Measurements from ENCODE around the gene SIL1.

- no peak for TF ChIP-seq EZH2 (IDR thresholded peaks at IDR 0.05; ENCODE audit: borderline replicate concordance, low read length)
- TF ChIP-seq, protein P1, sequence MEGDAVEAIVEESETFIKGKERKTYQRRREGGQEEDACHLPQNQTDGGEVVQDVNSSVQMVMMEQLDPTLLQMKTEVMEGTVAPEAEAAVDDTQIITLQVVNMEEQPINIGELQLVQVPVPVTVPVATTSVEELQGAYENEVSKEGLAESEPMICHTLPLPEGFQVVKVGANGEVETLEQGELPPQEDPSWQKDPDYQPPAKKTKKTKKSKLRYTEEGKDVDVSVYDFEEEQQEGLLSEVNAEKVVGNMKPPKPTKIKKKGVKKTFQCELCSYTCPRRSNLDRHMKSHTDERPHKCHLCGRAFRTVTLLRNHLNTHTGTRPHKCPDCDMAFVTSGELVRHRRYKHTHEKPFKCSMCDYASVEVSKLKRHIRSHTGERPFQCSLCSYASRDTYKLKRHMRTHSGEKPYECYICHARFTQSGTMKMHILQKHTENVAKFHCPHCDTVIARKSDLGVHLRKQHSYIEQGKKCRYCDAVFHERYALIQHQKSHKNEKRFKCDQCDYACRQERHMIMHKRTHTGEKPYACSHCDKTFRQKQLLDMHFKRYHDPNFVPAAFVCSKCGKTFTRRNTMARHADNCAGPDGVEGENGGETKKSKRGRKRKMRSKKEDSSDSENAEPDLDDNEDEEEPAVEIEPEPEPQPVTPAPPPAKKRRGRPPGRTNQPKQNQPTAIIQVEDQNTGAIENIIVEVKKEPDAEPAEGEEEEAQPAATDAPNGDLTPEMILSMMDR (IDR thresholded peaks at IDR 0.05; ENCODE audit: low read length): no peak
Measured at GRCh38 chr5:139075066-139076050, 122.8 kb downstream of the SIL1 start.

Data from OCI-LY1 (cell line).